ENCODE results near the gene CDC42. TPM values are rescaled to one million over a fixed set of nuclear protein-coding genes. Genes with fewer than 3 reads are reported as not detected.

CDC42 gene
- total RNA-seq, 1 experiment from 2014 or later, result 217 TPM

DNA sequence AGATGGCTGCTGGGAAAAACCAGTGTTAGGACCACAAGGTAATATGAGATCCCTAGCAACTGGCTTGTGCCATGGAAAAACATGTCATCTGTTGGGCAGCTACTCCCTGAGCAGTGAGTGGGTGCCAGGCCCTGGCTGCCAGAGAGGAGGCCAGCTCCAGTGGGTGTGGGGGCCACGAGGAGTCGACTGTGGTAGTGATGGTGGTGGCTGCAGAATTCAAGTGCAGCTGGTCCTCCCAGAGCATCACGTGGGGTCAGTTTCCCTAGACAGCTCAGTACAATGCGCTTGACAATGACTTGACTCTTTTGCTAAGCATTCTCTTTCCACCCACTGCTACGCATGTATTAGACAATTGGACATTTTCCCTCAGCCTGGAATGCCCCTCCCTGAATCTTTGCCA lies 14.5 kb upstream of the CDC42 start:
- ChIA-PET CTCF (no interaction called here), POLR2A (no interaction called here), RAD21 (ENCODE audit: low non-redundant PET in 1 of 2, low total read pairs in 2 of 2, uncharacterized antibody in 2 of 2, unreplicated experiment in 2 of 2) (no interaction called here)
- no peak overlapping the region for H3K4me3 ChIP-seq (replicated peaks in 1 of 2; ENCODE audit: low read depth in 1 of 2, low read length in 2 of 2)
- no peaks in the 10 kb centered on the region for H4K20me1 ChIP-seq (ENCODE audit: insufficient read depth)
- no peaks in the 10 kb centered on the region for H3K9me3 ChIP-seq (ENCODE audit: control insufficient read depth in 1 of 2, insufficient read depth in 1 of 2, low read depth in 1 of 2, low read length in 2 of 2)
- H2AFZ ChIP-seq (ENCODE audit: low read depth, low read length, poor library complexity, severe bottlenecking), result no peak overlapping the region
- H3K9me2 ChIP-seq (ENCODE audit: insufficient read depth), result no peaks in the 10 kb centered on the region
- H3K9ac ChIP-seq (ENCODE audit: low read length), result no peak overlapping the region
- TF ChIP-seq ZNF274 (IDR thresholded peaks at IDR 0.05; ENCODE audit: low read depth, low read length) (no peak), SIN3A (IDR thresholded peaks at IDR 0.05; ENCODE audit: low read depth) (no peak), FOSL1 (IDR thresholded peaks at IDR 0.05; ENCODE audit: low read depth) (no peak), SRF (IDR thresholded peaks at IDR 0.05; ENCODE audit: low read depth) (no peak), YY1 (IDR thresholded peaks at IDR 0.05; ENCODE audit: extremely low read depth, insufficient replicate concordance, low read depth, low read length) (no peak), JUND (IDR thresholded peaks at IDR 0.05) (no peak), CBX3 (IDR thresholded peaks at IDR 0.05; ENCODE audit: low read depth) (no peak), EZH2phosphoT487 (IDR thresholded peaks at IDR 0.05; ENCODE audit: borderline replicate concordance) (no peak)
- TF ChIP-seq, protein P1, sequence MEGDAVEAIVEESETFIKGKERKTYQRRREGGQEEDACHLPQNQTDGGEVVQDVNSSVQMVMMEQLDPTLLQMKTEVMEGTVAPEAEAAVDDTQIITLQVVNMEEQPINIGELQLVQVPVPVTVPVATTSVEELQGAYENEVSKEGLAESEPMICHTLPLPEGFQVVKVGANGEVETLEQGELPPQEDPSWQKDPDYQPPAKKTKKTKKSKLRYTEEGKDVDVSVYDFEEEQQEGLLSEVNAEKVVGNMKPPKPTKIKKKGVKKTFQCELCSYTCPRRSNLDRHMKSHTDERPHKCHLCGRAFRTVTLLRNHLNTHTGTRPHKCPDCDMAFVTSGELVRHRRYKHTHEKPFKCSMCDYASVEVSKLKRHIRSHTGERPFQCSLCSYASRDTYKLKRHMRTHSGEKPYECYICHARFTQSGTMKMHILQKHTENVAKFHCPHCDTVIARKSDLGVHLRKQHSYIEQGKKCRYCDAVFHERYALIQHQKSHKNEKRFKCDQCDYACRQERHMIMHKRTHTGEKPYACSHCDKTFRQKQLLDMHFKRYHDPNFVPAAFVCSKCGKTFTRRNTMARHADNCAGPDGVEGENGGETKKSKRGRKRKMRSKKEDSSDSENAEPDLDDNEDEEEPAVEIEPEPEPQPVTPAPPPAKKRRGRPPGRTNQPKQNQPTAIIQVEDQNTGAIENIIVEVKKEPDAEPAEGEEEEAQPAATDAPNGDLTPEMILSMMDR (IDR thresholded peaks at IDR 0.05 in 2 of 3, conservative IDR thresholded peaks at IDR 0.05 in 1 of 3; ENCODE audit: borderline replicate concordance in 1 of 3, insufficient read depth in 1 of 3, low read depth in 2 of 3, low read length in 2 of 3), result no peak
- TF ChIP-seq, protein P2, sequence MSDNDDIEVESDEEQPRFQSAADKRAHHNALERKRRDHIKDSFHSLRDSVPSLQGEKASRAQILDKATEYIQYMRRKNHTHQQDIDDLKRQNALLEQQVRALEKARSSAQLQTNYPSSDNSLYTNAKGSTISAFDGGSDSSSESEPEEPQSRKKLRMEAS (IDR thresholded peaks at IDR 0.05), result no peak
- peaks cover 11 to 29% of the 10 kb centered on the region in 2 experiments; a peak in 3 of 4 replicates for H3K4me1 ChIP-seq (ENCODE audit: control insufficient read depth in 1 of 2, insufficient read depth in 2 of 2, low read length in 2 of 2)
- intact Hi-C loops (cut with micrococcal nuclease), result no loop called here
- no peak overlapping the region for H3K4me2 ChIP-seq (ENCODE audit: low read length)
- no peak overlapping the region for H3K27ac ChIP-seq (ENCODE audit: low read depth, low read length)
- DNase-seq (ENCODE audit: low read depth, low spot score), result no peak
- no peaks in the 10 kb centered on the region for H3K36me3 ChIP-seq (ENCODE audit: control insufficient read depth in 1 of 2, insufficient read depth in 2 of 2, low read length in 2 of 2)
- ATAC-seq, result no peak
- no peaks in the 10 kb centered on the region for H3K79me2 ChIP-seq (ENCODE audit: insufficient read depth, low read length)
- H3K27me3 ChIP-seq (ENCODE audit: insufficient read depth, low read length), result no peaks in the 10 kb centered on the region
- no TSS peak for BruUV-seq (replicated peaks)
